NCI-H2171 (cell line): Measurements from ENCODE around the gene CAPN10.

Experiments
- DNase-seq: peaks from one replicate; lab custom pipeline; 2025; lab: John Stamatoyannopoulos, UW

Gene CAPN10

GRCh38 chr2:240624011-240624949, 37.7 kb downstream of the CAPN10 start:
- no peak for DNase-seq

GRCh38 chr2:240624950-240625621, 38.6 kb downstream of the CAPN10 start, which contains the start of gene GPR35:
GPR35 (plus strand) TSS chr2:240625480; CDS start chr2:240629953, 4,473 bp downstream.
- no peak for DNase-seq

GRCh38 chr2:240626531-240627300, 40.2 kb downstream of the CAPN10 start:
- DNase-seq: no peak

GRCh38 chr2:240627736-240628506, 41.4 kb downstream of the CAPN10 start:
- DNase-seq: no peak

GRCh38 chr2:240628507-240628807, 41.9 kb downstream of the CAPN10 start:
- no peak for DNase-seq

- no peak for DNase-seq
These were observed 42.5 kb downstream of the CAPN10 start for GRCh38 chr2:240628808-240629618.

GRCh38 chr2:240629619-240629967, 43.1 kb downstream of the CAPN10 start:
- no peak for DNase-seq

- no peak for DNase-seq
These were observed 43.6 kb downstream of the CAPN10 start for GRCh38 chr2:240629968-240630770.

GRCh38 chr2:240630771-240631547, 44.4 kb downstream of the CAPN10 start:
- no peak for DNase-seq

GRCh38 chr2:240631548-240632305, 45.2 kb downstream of the CAPN10 start:
- no peak for DNase-seq

GRCh38 chr2:240632306-240632721, 45.8 kb downstream of the CAPN10 start:
- no peak for DNase-seq

- DNase-seq: no peak
These were observed 48.8 kb downstream of the CAPN10 start for GRCh38 chr2:240635121-240635997.

GRCh38 chr2:240635998-240636547, 49.5 kb downstream of the CAPN10 start:
- no peak for DNase-seq

GRCh38 chr2:240636563-240637115, 50.1 kb downstream of the CAPN10 start:
- no peak for DNase-seq

GRCh38 chr2:240637116-240637900, 50.8 kb downstream of the CAPN10 start:
- DNase-seq: no peak

- DNase-seq: no peak
These were observed 51.4 kb downstream of the CAPN10 start for GRCh38 chr2:240637901-240638345.
